ENCODE results near the gene GREB1L.
"Not testable (repeated sequence)": the region's sequence is repeated elsewhere in the genome, so short reads cannot be mapped to it uniquely, and the experiment has no call there.

The GREB1L gene

DNA sequence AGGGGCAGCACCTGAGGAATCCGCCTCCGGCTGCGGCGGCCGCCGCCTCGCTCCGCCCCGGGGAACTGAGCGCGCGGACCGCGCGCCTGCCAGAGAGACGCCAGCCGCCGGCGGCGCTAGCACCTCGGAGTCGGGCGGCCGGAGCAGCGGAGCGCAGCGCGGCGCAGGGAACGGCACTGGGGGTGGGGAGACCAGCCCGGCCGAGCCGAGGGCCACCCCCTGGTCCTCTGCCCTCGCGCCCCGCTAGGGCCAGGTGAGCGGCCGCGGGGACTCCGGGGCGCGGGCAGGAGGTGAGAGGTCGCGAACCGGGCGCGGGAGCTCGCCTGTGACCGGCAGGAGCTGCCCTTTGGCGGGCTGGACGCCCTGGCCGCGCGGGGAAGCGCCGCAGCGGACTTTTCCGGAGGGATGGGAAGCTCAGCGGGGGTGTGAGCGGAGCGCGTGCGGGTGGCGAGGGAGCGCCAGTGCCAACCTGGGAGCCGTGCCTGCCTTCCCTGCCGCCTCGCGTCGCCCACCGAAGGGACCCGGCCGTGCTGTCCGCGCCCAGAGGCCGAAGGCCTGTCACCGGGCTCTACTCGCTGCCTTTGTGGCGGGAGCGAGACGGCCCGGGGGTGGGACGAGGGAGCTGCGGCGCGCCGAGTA lies at the start of gene GREB1L:
Gene GREB1L (plus strand): TSS at position 92 of the 639 bp plus-strand sequence. CDS start 141,287 bp downstream, outside the sequence.
- peak; percentile 60 to 80 for DNase-seq

DNA sequence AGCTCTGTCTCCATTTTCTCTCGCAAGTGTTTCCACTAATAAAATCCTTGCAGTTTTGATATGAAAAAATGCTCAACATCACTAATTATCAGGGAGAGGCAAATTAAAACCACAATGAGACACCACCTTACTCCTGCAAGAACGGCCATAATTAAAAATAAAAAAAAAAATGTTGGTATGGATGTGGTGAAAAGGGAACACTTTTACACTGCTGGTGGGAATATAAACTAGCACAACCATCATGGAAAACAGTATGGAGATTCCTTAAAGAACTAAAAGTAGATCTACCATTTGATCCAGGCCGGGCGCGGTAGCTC lies 49.8 kb upstream of the GREB1L start:
- no peak for DNase-seq

DNA sequence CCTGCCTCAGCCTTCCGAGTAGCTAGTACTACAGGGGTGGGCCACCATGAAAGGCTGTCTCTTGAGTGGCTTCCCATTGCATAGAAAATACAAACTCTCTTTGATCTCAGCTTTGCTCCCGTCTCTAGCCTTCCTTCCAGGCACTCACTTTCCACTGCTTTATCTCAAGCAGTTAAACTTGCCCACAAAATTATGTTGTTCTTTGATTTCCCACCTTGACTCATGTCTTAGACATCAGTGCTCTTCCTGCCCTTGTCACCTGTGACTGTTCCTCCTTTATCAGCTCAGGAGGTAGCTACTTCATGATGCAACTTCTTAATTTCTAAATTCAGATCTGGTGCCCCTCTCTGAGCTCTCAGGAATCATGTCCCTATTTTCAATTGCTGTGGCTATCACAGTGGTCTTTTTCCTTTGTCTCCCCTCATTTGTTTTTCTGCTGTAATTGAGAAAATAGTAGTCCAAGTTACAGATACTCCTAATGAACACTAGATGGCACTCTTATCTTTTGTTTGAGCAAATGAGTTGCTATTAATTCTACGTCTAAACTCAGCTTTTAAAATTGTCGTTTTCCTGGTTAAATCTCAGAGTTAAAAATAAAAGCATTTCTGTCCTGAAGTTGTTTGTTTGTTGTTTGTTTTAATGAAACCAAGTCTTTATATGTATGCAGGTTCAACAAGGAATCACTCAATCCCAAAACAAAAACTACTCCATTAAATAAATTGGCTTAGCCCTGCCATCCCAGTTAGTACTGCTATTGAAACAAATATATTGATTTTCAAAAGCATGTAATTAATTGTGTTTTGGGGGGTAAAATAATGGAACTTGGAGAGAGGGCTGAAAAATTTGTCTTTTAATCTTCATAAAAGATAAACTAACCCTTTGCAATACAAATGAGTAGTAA lies 46.9 kb upstream of the GREB1L start:
- peak; percentile 34 to 54 for DNase-seq

- no peak for DNase-seq
Observed at GRCh38 chr18:21196426-21196825, 45.6 kb upstream of the GREB1L start.

- DNase-seq, result no peak
Observed at GRCh38 chr18:21203126-21203525, 38.9 kb upstream of the GREB1L start.

GRCh38 chr18:21203542-21204241 lies 38.3 kb upstream of the GREB1L start:
- DNase-seq, result no peak

DNA sequence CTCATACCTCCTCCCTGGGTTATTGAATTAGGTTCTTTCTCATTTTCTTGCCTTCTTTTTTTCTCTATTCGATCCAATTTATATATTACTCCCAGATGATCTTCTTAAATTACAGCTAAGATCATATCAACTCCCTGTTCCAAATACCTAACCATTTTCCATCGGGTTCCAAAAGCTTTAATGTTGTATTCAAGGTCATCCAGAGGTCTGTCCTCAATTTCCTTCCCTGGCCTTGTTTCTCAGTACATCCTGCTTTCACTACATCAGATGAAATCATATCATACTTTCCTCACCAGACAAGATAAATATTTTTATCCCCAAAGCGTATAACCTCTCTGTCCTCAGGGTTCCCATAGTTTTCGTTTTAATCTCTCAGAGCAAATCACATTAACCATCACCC lies 36.3 kb upstream of the GREB1L start:
- no peak for DNase-seq

DNA sequence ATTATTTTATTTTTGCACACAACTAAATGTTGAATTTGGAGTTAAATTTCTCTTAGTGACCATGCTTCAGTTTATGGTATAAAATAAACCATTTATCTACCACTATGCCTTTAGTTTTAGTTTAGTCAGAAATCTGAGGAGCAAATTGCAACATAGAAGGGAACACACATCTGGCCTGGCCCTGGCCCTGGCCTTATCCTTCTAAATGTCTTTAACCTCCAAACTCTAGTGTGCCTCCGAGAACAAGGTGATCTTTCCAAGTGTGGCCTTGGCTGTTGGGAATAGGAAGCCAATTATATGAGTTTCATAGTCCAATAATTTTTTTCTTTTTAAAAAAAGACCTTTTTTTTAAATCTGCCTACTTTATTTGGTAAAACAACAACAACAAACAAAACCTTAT lies 31.8 kb upstream of the GREB1L start:
- DNase-seq, result no peak

GRCh38 chr18:21210784-21211183 lies 31.2 kb upstream of the GREB1L start:
- no peak for DNase-seq

GRCh38 chr18:21214409-21214808 lies 27.6 kb upstream of the GREB1L start:
- DNase-seq, result not testable (repeated sequence)

DNA sequence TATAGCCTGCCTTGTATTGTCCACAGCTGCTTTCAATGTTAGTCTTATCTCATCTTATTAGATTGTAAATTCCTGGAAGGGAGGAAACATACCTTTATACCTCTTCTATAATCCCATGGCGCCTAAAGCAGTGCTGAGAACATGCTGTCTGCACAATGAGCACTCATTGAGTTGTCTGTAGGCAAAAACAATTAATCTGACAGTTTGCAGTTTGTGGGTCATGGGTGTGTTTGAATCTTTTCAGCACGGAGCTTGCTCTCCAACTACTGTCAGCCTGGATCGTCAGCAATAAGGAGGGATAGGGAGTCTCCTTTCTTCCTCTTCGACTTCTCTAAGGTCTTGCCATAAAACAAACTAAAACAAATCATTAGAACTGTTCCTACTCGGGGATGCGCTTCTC lies 26.5 kb upstream of the GREB1L start:
- DNase-seq, result no peak

DNA sequence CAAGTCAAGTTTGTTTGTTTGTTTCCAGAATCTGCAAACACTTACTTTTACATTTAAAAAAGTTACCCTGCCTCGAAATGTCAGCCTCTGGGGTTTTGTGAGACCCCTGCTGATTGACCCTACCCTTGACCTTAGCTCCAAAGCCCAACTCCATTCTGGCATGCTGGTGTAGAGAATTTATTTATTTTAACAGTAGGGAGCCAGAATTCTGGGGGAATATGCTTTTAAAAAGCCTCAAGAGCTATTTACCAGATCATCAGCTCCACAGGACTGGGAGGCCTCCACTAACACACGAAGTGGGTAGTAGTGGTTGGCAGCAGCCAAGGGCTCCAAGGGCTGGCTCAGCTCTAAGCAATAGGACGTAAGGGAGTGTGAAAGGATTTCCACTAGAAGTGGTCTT lies 23.2 kb upstream of the GREB1L start:
- DNase-seq, result peak in 1 of 2 experiments; percentile 51

GRCh38 chr18:21230436-21230835 lies 11.6 kb upstream of the GREB1L start:
- DNase-seq, result no peak

- DNase-seq, result no peak
Observed at GRCh38 chr18:21241301-21242048, 557 bp upstream of the GREB1L start.

DNA sequence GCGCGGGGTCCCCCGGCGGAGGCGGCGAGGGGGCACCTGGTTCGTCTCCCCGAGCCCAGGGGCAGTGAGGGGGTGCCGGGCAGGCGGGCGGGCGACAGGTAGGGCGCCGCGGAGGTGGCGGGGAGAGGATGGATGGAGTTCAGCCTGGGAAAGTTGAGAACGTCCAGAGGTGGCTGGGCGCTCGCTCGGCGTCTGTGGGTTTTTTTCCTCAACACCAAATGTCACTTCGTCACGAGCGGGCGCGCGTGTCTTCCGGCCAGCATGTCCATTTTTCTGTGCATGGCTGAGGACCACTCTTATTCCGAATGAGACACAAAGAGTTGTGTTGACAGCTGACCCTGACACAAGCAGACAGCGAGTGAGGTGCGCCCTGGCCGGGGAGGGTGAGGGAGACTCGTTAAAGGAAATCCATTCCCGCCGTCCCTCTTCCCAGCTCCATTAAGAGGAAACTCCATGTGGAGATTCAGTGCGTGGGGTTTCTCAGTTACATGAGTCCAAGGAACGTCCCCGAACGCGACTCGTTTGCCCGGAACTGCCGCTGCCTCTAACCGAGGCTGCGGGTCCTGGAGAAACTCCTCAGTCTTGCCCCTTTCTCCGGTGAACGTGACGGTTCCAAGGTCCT lies 859 bp downstream of the GREB1L start:
- peak; percentile 17 to 45 for DNase-seq

DNA sequence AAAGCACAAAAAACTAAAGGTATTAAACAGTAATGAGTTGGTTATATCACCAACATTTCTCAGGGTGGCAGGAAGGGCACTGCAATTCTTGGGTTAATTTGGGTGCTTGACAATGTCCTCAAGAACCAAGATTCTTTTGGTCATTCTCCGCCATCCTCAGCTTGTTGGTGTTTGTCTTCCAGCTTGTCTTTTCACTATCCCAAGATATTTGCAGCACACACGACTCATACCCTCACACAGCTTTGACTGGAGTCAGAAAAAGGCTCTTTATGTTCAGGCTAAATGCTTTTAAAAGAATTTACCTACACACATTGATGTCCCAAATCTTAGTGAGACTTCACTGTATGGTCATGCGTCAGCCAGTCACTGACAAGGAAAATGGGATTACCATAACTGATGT lies 12.5 kb downstream of the GREB1L start:
- no peak for DNase-seq

DNA sequence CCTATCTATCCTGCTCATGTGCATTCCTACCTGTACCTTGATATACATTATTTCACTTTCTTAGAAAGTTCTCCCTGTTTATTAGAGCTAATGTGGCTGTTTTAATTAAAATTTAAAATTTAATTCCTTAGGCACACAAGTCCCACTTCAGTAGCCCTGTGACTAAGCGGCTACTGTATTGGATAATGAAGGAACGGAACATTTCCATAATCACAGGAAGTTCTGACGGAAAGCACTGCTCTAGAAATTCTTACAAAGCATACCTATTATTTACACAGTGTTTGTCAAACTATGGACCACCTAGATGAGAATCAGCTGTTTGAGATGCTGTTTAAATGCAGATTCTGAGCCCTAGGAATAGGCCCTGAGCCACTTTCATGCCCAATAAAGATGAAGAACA lies 13.2 kb downstream of the GREB1L start:
- no peak for DNase-seq

DNA sequence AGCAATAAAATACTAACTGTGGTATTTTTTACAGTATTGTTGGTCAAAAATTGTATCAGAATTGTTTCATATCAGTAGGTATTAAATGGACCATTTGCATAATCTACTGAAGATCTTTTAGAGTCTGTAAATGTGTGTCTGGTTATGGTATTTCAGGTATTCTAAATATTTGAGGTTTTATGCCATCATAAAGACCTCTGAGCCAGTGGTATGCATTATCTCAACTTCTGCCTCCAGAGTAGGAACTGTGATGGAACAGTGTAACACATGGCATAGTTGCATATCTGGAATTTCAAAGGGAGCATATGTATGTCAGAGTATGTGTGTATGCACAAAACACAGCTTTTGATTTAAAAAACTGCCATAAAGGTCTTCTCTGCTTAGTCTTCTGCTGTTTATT lies 15.4 kb downstream of the GREB1L start:
- DNase-seq, result no peak

GRCh38 chr18:21260621-21261020 lies 18.6 kb downstream of the GREB1L start:
- no peak for DNase-seq

- DNase-seq, result no peak
Observed at GRCh38 chr18:21261352-21261751, 19.3 kb downstream of the GREB1L start.

DNA sequence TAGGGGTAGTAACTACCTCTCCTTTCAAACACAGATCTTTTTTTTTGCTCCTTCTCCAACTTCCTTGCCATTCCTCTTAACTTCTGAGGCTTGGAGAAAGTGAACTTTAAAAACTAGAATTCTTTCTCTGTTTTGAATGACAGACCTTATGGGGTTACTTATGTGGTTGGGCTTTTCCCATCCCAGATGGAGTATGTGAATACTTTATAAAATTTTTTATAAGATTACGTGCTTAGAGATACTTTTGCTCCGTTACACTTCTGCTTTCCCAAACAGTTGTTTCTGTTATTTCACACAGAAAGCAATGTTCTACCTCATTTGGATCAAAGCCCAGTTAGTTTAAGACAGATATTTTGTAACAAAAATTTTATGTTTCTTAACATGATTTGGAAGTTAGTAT lies 20.2 kb downstream of the GREB1L start:
- no peak for DNase-seq

DNA sequence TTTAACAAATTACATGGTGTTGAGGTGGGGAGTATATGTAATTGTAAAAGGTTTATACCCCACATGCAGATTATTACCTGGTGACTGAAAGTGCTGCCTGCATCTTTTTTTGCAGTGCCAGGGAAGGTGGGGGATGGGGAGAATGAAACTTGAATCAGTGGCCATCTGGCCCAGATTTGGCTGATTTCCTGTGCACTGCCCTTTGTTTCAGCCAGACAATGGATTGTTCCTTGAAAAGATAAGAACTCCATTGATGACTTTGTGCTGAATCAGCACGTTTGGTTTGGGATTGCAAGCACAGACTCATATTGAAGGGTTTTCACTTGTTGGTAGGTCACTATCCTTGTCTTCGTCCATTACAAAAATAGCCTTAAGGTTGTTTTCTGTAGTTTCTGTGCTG lies 20.9 kb downstream of the GREB1L start:
- DNase-seq, result no peak

- no peak for DNase-seq
Observed at GRCh38 chr18:21264651-21265050, 22.6 kb downstream of the GREB1L start.

All from NCI-H2081 (cell line).